ENCODE data around the gene NOX4.

DNA sequence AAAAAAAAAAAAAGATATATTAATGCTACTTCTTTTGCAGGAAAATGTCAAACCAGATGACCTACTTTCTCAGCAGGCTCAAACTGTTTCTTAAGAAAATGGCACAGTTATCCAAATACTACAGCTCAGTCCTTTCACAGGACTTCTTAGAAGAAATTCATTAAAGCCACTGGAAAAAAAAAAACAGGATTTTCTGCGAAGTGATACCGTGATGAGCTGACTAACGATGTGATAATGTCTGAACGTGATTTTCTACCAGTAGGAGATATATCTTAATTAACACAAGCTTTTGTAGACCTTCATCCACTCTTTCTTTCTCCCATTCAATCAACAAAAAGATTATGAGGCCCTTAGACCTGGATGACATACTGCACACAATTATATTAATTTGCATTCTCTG, 132.4 kb downstream of the NOX4 start:
- TF ChIP-seq, protein P1, sequence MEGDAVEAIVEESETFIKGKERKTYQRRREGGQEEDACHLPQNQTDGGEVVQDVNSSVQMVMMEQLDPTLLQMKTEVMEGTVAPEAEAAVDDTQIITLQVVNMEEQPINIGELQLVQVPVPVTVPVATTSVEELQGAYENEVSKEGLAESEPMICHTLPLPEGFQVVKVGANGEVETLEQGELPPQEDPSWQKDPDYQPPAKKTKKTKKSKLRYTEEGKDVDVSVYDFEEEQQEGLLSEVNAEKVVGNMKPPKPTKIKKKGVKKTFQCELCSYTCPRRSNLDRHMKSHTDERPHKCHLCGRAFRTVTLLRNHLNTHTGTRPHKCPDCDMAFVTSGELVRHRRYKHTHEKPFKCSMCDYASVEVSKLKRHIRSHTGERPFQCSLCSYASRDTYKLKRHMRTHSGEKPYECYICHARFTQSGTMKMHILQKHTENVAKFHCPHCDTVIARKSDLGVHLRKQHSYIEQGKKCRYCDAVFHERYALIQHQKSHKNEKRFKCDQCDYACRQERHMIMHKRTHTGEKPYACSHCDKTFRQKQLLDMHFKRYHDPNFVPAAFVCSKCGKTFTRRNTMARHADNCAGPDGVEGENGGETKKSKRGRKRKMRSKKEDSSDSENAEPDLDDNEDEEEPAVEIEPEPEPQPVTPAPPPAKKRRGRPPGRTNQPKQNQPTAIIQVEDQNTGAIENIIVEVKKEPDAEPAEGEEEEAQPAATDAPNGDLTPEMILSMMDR (IDR thresholded peaks at IDR 0.05 in 8 of 11, conservative IDR thresholded peaks at IDR 0.05 in 3 of 11) = no peak
- no peak for TF ChIP-seq POLR2A (IDR thresholded peaks at IDR 0.05)
- no peak for TF ChIP-seq POLR2AphosphoS5 (IDR thresholded peaks at IDR 0.05)
